ENCODE results near the gene SERTAD4.

- TF ChIP-seq POLR2A (IDR thresholded peaks at IDR 0.05), result no peak
- TF ChIP-seq, protein P1, sequence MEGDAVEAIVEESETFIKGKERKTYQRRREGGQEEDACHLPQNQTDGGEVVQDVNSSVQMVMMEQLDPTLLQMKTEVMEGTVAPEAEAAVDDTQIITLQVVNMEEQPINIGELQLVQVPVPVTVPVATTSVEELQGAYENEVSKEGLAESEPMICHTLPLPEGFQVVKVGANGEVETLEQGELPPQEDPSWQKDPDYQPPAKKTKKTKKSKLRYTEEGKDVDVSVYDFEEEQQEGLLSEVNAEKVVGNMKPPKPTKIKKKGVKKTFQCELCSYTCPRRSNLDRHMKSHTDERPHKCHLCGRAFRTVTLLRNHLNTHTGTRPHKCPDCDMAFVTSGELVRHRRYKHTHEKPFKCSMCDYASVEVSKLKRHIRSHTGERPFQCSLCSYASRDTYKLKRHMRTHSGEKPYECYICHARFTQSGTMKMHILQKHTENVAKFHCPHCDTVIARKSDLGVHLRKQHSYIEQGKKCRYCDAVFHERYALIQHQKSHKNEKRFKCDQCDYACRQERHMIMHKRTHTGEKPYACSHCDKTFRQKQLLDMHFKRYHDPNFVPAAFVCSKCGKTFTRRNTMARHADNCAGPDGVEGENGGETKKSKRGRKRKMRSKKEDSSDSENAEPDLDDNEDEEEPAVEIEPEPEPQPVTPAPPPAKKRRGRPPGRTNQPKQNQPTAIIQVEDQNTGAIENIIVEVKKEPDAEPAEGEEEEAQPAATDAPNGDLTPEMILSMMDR (IDR thresholded peaks at IDR 0.05), result no peak
These were observed 18.5 kb downstream of the SERTAD4 start for GRCh38 chr1:210250998-210251679.

Data from adrenal gland (tissue), 5 donors.